GM12891 (cell line): Measurements from ENCODE around the gene DNMT1.

Source experiments
- POLR2A ChIP-seq: IDR thresholded peaks from 2 replicates; pipeline ENCODE4 v1.6.1; 2011; ENCODE audit warnings: low read depth, low read length, control low read depth
- POLR2AphosphoS5 ChIP-seq: IDR thresholded peaks from 2 replicates; pipeline ENCODE4 v1.6.1; 2011; ENCODE audit warnings: low read depth, low read length, control low read depth
- TAF1 ChIP-seq: IDR thresholded peaks from 2 replicates; pipeline ENCODE4 v1.6.1; 2011; ENCODE audit warnings: low read depth, low read length, control low read depth

- TF ChIP-seq POLR2AphosphoS5 (no peak), TAF1 (no peak), POLR2A (no peak)
These were observed 110.0 kb downstream of the DNMT1 start for GRCh38 chr19:10084803-10085202.
